Measurements from ENCODE around the gene ZNF764.

Gene ZNF764

DNA sequence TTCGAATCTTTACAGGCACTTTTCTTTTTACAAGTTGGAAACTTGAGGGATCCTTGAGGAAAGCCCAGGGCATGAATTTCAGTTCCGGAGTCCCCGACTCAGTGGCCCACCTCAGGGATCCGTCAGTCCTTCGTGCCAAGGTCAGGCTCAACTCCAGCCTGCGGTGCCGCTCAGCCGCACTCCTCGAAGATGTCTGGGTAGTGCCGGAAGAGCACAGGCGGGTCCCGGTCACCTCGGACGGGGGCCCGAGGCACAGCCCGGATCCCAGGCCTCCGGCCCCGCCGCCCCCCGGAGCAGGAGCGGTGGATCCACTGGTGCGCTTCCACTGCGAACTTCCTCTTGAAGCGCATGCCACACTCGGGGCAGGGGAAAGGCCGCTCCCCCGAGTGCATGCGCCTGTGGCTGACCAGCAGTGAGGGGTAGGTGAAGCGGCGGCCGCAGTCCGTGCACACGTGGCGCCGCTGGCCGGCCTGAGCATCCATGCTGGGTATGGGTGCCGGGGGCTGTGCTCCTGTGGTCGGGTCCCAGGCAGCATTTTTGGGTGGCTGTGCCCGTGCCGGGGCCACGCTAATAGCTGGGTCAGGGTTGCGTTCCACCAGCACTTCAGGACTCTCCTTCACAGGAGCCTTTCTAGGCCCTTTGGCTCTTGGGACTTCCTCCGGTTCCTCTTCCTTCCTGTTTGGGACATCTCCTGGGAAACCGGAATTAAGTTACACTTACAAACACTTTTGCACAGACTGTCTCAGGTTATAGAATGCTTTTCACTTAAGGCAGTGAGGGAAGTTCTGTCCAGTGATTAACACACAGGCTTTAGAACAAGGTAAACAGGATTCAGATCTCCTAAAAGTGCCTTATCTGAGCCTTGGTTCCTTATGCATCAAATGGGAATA is 11.8 kb upstream of the ZNF764 start:
- Histone ChIP-seq H3K4me1 (ENCODE audit: insufficient read depth, poor library complexity, severe bottlenecking) (peaks cover 15% of the 10 kb centered on the region), H3K9me3 (ENCODE audit: severe bottlenecking) (no peaks in the 10 kb centered on the region), H3K27me3 (ENCODE audit: insufficient read depth, poor library complexity, severe bottlenecking) (no peaks in the 10 kb centered on the region), H3K4me3 (ENCODE audit: severe bottlenecking) (no peak overlapping the region), H3K27ac (ENCODE audit: poor library complexity, severe bottlenecking) (peak overlapping the region; percentile 83), H3K36me3 (ENCODE audit: low read depth) (peaks cover 4% of the 10 kb centered on the region; the same call in 1 of the 2 replicates)
- TF ChIP-seq, protein P1, sequence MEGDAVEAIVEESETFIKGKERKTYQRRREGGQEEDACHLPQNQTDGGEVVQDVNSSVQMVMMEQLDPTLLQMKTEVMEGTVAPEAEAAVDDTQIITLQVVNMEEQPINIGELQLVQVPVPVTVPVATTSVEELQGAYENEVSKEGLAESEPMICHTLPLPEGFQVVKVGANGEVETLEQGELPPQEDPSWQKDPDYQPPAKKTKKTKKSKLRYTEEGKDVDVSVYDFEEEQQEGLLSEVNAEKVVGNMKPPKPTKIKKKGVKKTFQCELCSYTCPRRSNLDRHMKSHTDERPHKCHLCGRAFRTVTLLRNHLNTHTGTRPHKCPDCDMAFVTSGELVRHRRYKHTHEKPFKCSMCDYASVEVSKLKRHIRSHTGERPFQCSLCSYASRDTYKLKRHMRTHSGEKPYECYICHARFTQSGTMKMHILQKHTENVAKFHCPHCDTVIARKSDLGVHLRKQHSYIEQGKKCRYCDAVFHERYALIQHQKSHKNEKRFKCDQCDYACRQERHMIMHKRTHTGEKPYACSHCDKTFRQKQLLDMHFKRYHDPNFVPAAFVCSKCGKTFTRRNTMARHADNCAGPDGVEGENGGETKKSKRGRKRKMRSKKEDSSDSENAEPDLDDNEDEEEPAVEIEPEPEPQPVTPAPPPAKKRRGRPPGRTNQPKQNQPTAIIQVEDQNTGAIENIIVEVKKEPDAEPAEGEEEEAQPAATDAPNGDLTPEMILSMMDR (IDR thresholded peaks at IDR 0.05; ENCODE audit: poor library complexity, severe bottlenecking), result no peak
- no peak for ATAC-seq (ENCODE audit: low read depth)
- no peak for DNase-seq (ENCODE audit: low spot score)

DNA sequence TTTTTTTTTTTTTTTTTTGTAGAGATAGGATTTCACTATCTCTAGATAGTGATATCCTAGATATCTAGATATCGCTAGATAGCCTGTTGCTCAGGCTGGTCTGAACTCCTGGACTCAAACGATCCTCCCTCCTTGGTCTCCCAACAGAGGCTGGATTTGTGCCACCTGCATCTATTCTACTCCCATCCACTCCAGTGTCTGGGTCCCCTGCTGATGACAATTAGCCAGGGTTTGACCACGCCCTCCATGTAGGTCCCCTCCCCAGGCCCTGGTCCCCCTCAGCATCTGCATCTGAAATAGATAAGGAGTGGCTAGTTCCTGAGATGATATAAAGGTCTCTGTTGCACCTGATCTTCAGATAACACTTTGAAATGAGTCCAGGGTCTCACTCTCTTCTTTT is 11.1 kb upstream of the ZNF764 start:
- peaks cover 15% of the 10 kb centered on the region for H3K4me1 ChIP-seq (ENCODE audit: insufficient read depth, poor library complexity, severe bottlenecking)
- peaks cover 4% of the 10 kb centered on the region; the same call in 1 of the 2 replicates for H3K36me3 ChIP-seq (ENCODE audit: low read depth)
- H3K27me3 ChIP-seq (ENCODE audit: insufficient read depth, poor library complexity, severe bottlenecking), result no peaks in the 10 kb centered on the region
- H3K4me3 ChIP-seq (ENCODE audit: severe bottlenecking), result no peak overlapping the region
- H3K9me3 ChIP-seq (ENCODE audit: severe bottlenecking), result no peaks in the 10 kb centered on the region
- peak overlapping the region; percentile 66 for H3K27ac ChIP-seq (ENCODE audit: poor library complexity, severe bottlenecking)
- TF ChIP-seq, protein P1 (IDR thresholded peaks at IDR 0.05; ENCODE audit: poor library complexity, severe bottlenecking), result no peak
- no peak for DNase-seq (ENCODE audit: low spot score)
- ATAC-seq (ENCODE audit: low read depth), result no peak

DNA sequence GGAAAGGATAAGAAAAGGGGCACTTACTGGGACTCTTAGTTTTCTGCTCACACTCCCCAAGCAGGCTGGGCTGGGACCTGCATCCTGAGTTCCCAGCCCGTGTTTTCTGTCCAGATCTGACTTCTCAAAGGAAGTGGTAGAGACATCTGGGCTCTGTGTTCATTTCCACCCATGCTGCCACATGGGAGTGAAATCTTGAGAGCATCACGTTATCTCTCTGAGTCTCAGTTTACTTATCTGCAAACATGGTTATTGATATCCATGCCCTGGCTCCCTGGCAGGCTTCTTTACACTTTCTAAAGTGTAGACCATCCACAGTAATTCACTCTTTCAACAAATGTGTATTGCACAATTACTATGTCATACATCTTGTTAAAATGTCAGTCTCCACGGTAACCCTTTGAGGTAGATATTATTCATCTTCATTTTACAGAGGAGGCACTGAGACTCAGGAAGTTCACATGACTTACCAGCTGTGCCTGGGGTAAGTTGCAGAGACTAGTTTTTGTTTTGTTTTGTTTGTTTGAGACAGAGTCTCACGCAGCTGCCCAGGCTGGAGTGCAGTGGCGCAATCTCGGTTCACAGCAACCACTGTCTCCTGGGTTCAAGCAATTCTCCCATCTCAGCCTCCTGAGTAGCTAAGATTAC is 9.9 kb upstream of the ZNF764 start:
- DNase-seq (ENCODE audit: low spot score) (no peak), ATAC-seq (ENCODE audit: low read depth) (peak; percentile 61)
- Histone ChIP-seq H3K4me1 (ENCODE audit: insufficient read depth, poor library complexity, severe bottlenecking) (peaks cover 15% of the 10 kb centered on the region), H3K4me3 (ENCODE audit: severe bottlenecking) (no peak overlapping the region), H3K36me3 (ENCODE audit: low read depth) (no peaks in the 10 kb centered on the region), H3K27ac (ENCODE audit: poor library complexity, severe bottlenecking) (peak overlapping the region; percentile 66), H3K27me3 (ENCODE audit: insufficient read depth, poor library complexity, severe bottlenecking) (no peaks in the 10 kb centered on the region), H3K9me3 (ENCODE audit: severe bottlenecking) (no peaks in the 10 kb centered on the region)
- TF ChIP-seq, protein P1 (IDR thresholded peaks at IDR 0.05; ENCODE audit: poor library complexity, severe bottlenecking), result no peak

DNA sequence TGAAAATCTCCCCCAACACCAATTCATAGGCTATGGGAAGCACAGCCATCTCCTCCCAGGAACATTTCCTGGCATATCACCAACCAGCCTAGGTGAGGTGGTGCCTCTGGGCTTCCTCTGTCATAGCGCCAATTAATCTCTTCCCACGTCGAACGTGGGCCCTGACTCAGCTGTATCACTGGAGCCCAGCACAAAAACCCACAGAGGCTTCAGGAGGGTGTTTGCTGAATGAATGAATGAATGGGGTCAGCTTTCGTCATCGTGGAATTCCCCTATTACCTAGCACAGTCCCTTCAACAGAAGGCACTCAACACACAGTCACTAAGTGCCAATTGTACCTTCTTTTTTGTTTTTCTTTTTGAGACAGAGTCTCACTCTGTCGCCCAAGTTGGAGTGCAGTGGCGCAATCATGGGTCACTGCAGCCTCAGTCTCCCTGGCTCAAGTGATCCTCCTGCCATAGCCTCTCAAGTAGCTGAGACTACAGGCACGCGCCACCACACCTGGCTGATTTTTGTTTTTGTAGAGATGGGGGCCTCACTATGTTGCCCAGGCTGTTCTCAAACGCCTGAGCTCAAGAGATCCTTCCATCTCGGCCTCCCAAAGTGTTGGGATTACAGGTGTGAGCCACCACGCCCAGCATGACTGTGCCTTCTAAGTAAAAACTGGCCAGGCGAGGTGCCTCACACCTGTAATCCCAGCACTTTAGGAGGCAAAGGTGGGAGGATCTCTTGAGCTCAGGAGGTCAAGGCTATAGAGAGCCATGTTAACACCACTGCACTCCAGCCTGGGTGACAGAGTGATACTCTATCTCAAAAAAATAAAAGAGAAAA is 9.2 kb upstream of the ZNF764 start:
- H3K27me3 ChIP-seq (ENCODE audit: insufficient read depth, poor library complexity, severe bottlenecking), result no peaks in the 10 kb centered on the region
- H3K4me3 ChIP-seq (ENCODE audit: severe bottlenecking), result no peak overlapping the region
- TF ChIP-seq, protein P1 (IDR thresholded peaks at IDR 0.05; ENCODE audit: poor library complexity, severe bottlenecking), result no peak
- no peaks in the 10 kb centered on the region for H3K9me3 ChIP-seq (ENCODE audit: severe bottlenecking)
- ATAC-seq (ENCODE audit: low read depth) (no peak), DNase-seq (ENCODE audit: low spot score) (no peak)
- peaks cover 15% of the 10 kb centered on the region for H3K4me1 ChIP-seq (ENCODE audit: insufficient read depth, poor library complexity, severe bottlenecking)
- no peaks in the 10 kb centered on the region for H3K36me3 ChIP-seq (ENCODE audit: low read depth)
- H3K27ac ChIP-seq (ENCODE audit: poor library complexity, severe bottlenecking), result peak overlapping the region; percentile 66

Measured in RWPE2 (cell line).